ENCODE measurements around the gene DIP2B. TPM values are rescaled to one million over a fixed set of nuclear protein-coding genes. Genes with fewer than 3 reads are reported as not detected.

Gene DIP2B
- polyA plus RNA-seq, 3 donors: 3.5 to 12.3 (median 6.5) TPM

- no peaks in the 10 kb centered on the region for H3K9me3 ChIP-seq (replicated peaks in 1 of 2; ENCODE audit: control insufficient read depth in 1 of 2, insufficient read depth in 1 of 2, low read length in 2 of 2)
- Mint-ChIP-seq H3K27ac (no peak overlapping the region), H3K4me1 (peaks cover 18% of the 10 kb centered on the region), H3K9me3 (peaks cover 0 to 6% (median 3%) of the 10 kb centered on the region in 7 donors), H3K4me3 (no peak overlapping the region), H3K27me3 (ENCODE audit: low read depth in 3 of 3) (no peaks in the 10 kb centered on the region), H3K36me3 (peaks cover 34 to 46% of the 10 kb centered on the region in 2 donors)
- H2AFZ ChIP-seq (ENCODE audit: insufficient read depth, low read depth, low read length, poor library complexity, severe bottlenecking): no peak overlapping the region
- H3K27me3 ChIP-seq (ENCODE audit: control insufficient read depth in 2 of 2, insufficient read depth in 2 of 2, low read length in 2 of 2): no peaks in the 10 kb centered on the region
- H3K36me3 ChIP-seq (replicated peaks in 1 of 2; ENCODE audit: control insufficient read depth in 1 of 2, insufficient read depth in 2 of 2, low read length in 2 of 2): peaks cover 12 to 43% of the 10 kb centered on the region in 2 donors
- H3K4me2 ChIP-seq (replicated peaks; ENCODE audit: extremely low read depth, low read length, poor library complexity, severe bottlenecking): no peak overlapping the region
- WGBS (ENCODE audit: insufficient coverage): no CpG with 5 or more reads among the region's 5 CpGs
- no peak overlapping the region for H3K27ac ChIP-seq (ENCODE audit: low read depth in 1 of 2, low read length in 2 of 2)
- peaks cover 35% of the 10 kb centered on the region for H4K20me1 ChIP-seq (ENCODE audit: insufficient read depth, low read length)
- no peak for TF ChIP-seq CTCF (IDR thresholded peaks at IDR 0.05)
- H3K79me2 ChIP-seq (ENCODE audit: insufficient read depth, low read length): peaks cover 44% of the 10 kb centered on the region
- no peak overlapping the region for H3K4me3 ChIP-seq (replicated peaks in 1 of 3; ENCODE audit: low read depth in 2 of 3, low read length in 3 of 3)
- intact Hi-C loops (cut with micrococcal nuclease): no loop called here
- DNase-seq: no peak
- H3K4me1 ChIP-seq (ENCODE audit: control insufficient read depth in 1 of 2, insufficient read depth in 2 of 2, low read length in 2 of 2): no peaks in the 10 kb centered on the region
- no peak overlapping the region for H3K9ac ChIP-seq (ENCODE audit: insufficient read depth, low read length, poor library complexity, severe bottlenecking)
Measured at GRCh38 chr12:50790081-50790480, 285.3 kb downstream of the DIP2B start.

Small RNA genes within 50 kb of the gene (small RNA-seq; reads per million reads assigned to genes)
- gene RF00019 (ENCODE audit: insufficient read length, low read depth) (not detected), gene RNU6-238P (ENCODE audit: insufficient read length, low read depth) (not detected), gene RNU6-769P (ENCODE audit: insufficient read length, low read depth) (not detected)

Other genes with a start within 250 kb of the DIP2B start
- under 1 TPM; 0.24 to 0.62 (median 0.51) TPM for gene LIMA1, start 221.5 kb upstream of the DIP2B start, polyA plus RNA-seq
- gene FAM186A, start 108.4 kb upstream of the DIP2B start, polyA plus RNA-seq: not detected
- 10 to 100 TPM in 2 of 3 donors, 1 to 10 TPM in 1; 5.9 to 15.8 (median 11.7) TPM for gene LARP4, start 104.1 kb upstream of the DIP2B start, polyA plus RNA-seq

Data from CD14-positive monocyte (primary cell).